Endothelial cell of umbilical vein (primary cell): Measurements from ENCODE around the gene ITFG1. TPM values are rescaled to one million over a fixed set of nuclear protein-coding genes. Genes with fewer than 3 reads are reported as not detected.

Experiments
- BruUV-seq: library from RNA; stranded (reverse); fragments of 400-500 nt; replicated peaks from 2 replicates; lab custom pipeline; 2021; lab: Mats Ljungman, UMichigan
- CTCF ChIA-PET: fragments of 300-600, 350-600 bp; sonication (Branson Sonifier 250); formaldehyde crosslinking; loops from one replicate; lab custom pipeline; 2021; ENCODE audit warnings: antibody characterized with exemption, inconsistent platforms; lab: Charles Lee
- POLR2A ChIA-PET: fragments of 300-600, 350-600 bp; sonication (Branson Sonifier 250); formaldehyde crosslinking; loops from one replicate; lab custom pipeline; 2021; ENCODE audit warnings: antibody characterized with exemption, inconsistent platforms; lab: Charles Lee
- DNase-seq: peaks from one replicate; pipeline ENCODE4 v3.0.0-alpha.2; 2011; ENCODE audit warnings: low read depth, low spot score
- FAIRE-seq: peaks from 2 replicates; lab custom pipeline; 2011; peaks lifted over from hg19 to GRCh38; lab: Jason Lieb, UNC
- H2AFZ ChIP-seq: 2 replicates; pipeline ENCODE4 v1.6.0; 2012; ENCODE audit warnings: low read depth, low read length, control low read depth, inconsistent platforms
- H3K27ac ChIP-seq: 2 replicates; pipeline ENCODE4 v1.5.1; 2011; ENCODE audit warnings: low read depth, mild to moderate bottlenecking, control low read depth, low read length, moderate library complexity; ENCODE audit not compliant: insufficient read depth
- H3K27me3 ChIP-seq, 2 experiments: 2 replicates each; pipeline versions ENCODE4 v1.6.0 to v1.6.1; 2011; ENCODE audit warnings: low read length in 2 of 2, mixed read lengths in 1 of 2; ENCODE audit not compliant: control insufficient read depth in 2 of 2, insufficient read depth in 2 of 2
- H3K36me3 ChIP-seq, 2 experiments: 2 replicates in 1 of 2; 3 replicates in 1 of 2; pipeline ENCODE4 v1.5.1; 2011; ENCODE audit warnings: low read length in 2 of 2, mild to moderate bottlenecking in 1 of 2, moderate library complexity in 1 of 2; ENCODE audit not compliant: control insufficient read depth in 2 of 2, insufficient read depth in 2 of 2; ENCODE audit errors: extremely low read depth in 1 of 2
- H3K4me1 ChIP-seq: 3 replicates; pipeline ENCODE4 v1.5.1; 2011; ENCODE audit warnings: mild to moderate bottlenecking, low read length; ENCODE audit not compliant: control insufficient read depth, insufficient read depth; ENCODE audit errors: extremely low read depth
- H3K4me2 ChIP-seq: 2 replicates; pipeline ENCODE4 v1.6.1; 2011; ENCODE audit warnings: low read length, control low read depth, mixed read lengths; ENCODE audit not compliant: insufficient read depth
- H3K4me3 ChIP-seq, 3 experiments: fragments of 200-600 bp in 1 of 3; sonication (generic), shearing (Covaris generic) in 1 of 3; replicated peaks in 1 of 3; 2 replicates each; pipeline ENCODE4 v1.5.1; 2011 to 2016; ENCODE audit warnings: control low read depth in 3 of 3, low read length in 3 of 3, mild to moderate bottlenecking in 2 of 3, inconsistent platforms in 1 of 3, low read depth in 1 of 3, moderate library complexity in 1 of 3; ENCODE audit not compliant: insufficient read depth in 1 of 3
- H3K79me2 ChIP-seq: 2 replicates; pipeline ENCODE4 v1.6.0; 2012; ENCODE audit warnings: low read length, inconsistent platforms; ENCODE audit not compliant: control insufficient read depth, insufficient read depth
- H3K9ac ChIP-seq: replicated peaks from 2 replicates; pipeline ENCODE3; 2011; ENCODE audit warnings: low read length, control low read depth; ENCODE audit not compliant: insufficient read depth; ENCODE audit errors: extremely low read depth
- H3K9me1 ChIP-seq: replicated peaks from 3 replicates; pipeline ENCODE4 v1.6.0; 2011; ENCODE audit warnings: mild to moderate bottlenecking, low read length; ENCODE audit not compliant: control insufficient read depth, insufficient read depth; ENCODE audit errors: extremely low read depth
- H3K9me3 ChIP-seq: replicated peaks from 2 replicates; pipeline ENCODE4 v1.5.1; 2012; ENCODE audit warnings: low read length, inconsistent platforms; ENCODE audit not compliant: control insufficient read depth, insufficient read depth
- H4K20me1 ChIP-seq: replicated peaks from 2 replicates; pipeline ENCODE3; 2011; ENCODE audit warnings: mild to moderate bottlenecking, low read length; ENCODE audit not compliant: control insufficient read depth, insufficient read depth; ENCODE audit errors: extremely low read depth
- EZH2 ChIP-seq: IDR thresholded peaks from 2 replicates; pipeline ENCODE4 v1.6.1; 2012; ENCODE audit warnings: borderline replicate concordance, low read depth, mild to moderate bottlenecking, moderate library complexity, low read length, inconsistent platforms; ENCODE audit not compliant: severe bottlenecking
- FOS ChIP-seq: IDR thresholded peaks from 2 replicates; pipeline ENCODE4 v1.6.1; 2011; ENCODE audit warnings: mild to moderate bottlenecking, low read length, moderate library complexity, borderline replicate concordance; ENCODE audit not compliant: insufficient read depth
- GATA2 ChIP-seq: IDR thresholded peaks from 2 replicates; pipeline ENCODE4 v1.7.0; 2011; ENCODE audit warnings: low read depth, mild to moderate bottlenecking, moderate library complexity, mixed read lengths, low read length; ENCODE audit not compliant: insufficient read length, insufficient read depth
- JUN ChIP-seq: IDR thresholded peaks from 2 replicates; pipeline ENCODE4 v1.6.1; 2011; ENCODE audit warnings: borderline replicate concordance, low read depth; ENCODE audit not compliant: insufficient read length, insufficient read depth
- MYC ChIP-seq: IDR thresholded peaks from one replicate; pipeline ENCODE4 v1.6.1; 2011; ENCODE audit warnings: mild to moderate bottlenecking, low read depth, low read length
- POLR2A ChIP-seq: IDR thresholded peaks from 2 replicates; pipeline ENCODE4 v1.6.1; 2012; ENCODE audit warnings: low read depth, mild to moderate bottlenecking, control low read depth, low read length
- POLR2AphosphoS5 ChIP-seq: IDR thresholded peaks from 2 replicates; pipeline ENCODE4 v1.6.1; 2012; ENCODE audit warnings: low read depth, mild to moderate bottlenecking, control low read depth, low read length, moderate library complexity; ENCODE audit not compliant: insufficient read depth
- dilution Hi-C: fragments of 300-500 bp; cut with MboI; formaldehyde crosslinking; loops from one replicate; pipeline ENCODE4 v1.15.0; 2019; ENCODE audit warnings: low sequenced_read_pairs; ENCODE audit not compliant: extremely low pct_ligation_motif_present
- intact Hi-C: fragments of 100-400 bp; cut with micrococcal nuclease; formaldehyde crosslinking; loops from one replicate; pipeline ENCODE4 v1.10.0; 2022
- polyA plus RNA-seq, 4 experiments: library from polyadenylated mRNA; depleted of rRNA in 3 of 4; stranded (reverse) in 3 of 4; unstranded in 1 of 4; fragments of >200 nt; gene quantifications; 2 replicates each; pipeline versions ENCODE4 v1.2.1 to v1.2.3, GENCODE V29; 2011 to 2012; ENCODE audit warnings: missing spikeins in 1 of 4
- total RNA-seq: library from RNA; stranded (reverse); gene quantifications from 2 replicates; pipeline ENCODE4 v1.2.3, GENCODE V29; 2021
- TF ChIP-seq, protein P1 (sequence below), 2 donors: IDR thresholded peaks; 1 replicate in 1 of 2; 2 replicates in 1 of 2; pipeline ENCODE4 v1.5.1; 2011; ENCODE audit warnings: low read length in 2 of 2, mild to moderate bottlenecking in 2 of 2, moderate library complexity in 2 of 2, control low read depth in 1 of 2, inconsistent platforms in 1 of 2, low read depth in 1 of 2; ENCODE audit not compliant: insufficient read depth in 1 of 2; ENCODE audit errors: extremely low read depth in 1 of 2
- TF ChIP-seq, protein P2 (sequence below): IDR thresholded peaks from 2 replicates; pipeline ENCODE4 v1.6.1; 2011; ENCODE audit not compliant: insufficient read depth, insufficient read length

Gene ITFG1
- total and polyA plus RNA-seq, 2 donors (not counting 3 experiments of a cell fraction or from before 2014, with no cell fraction given), result 32.1 to 44.2 TPM

- Histone ChIP-seq H3K9me1 (peaks cover 2% of the 10 kb centered on the region), H4K20me1 (no peaks in the 10 kb centered on the region), H2AFZ (no peak overlapping the region), H3K79me2 (no peaks in the 10 kb centered on the region), H3K27me3 (no peaks in the 10 kb centered on the region), H3K27ac (peak overlapping the region; percentile 68), H3K4me3 (no peak overlapping the region), H3K4me1 (peaks cover 22% of the 10 kb centered on the region), H3K9me3 (no peaks in the 10 kb centered on the region), H3K36me3 (no peaks in the 10 kb centered on the region), H3K4me2 (no peak overlapping the region), H3K9ac (no peak overlapping the region)
- DNase-seq (peak; percentile 19), FAIRE-seq (peak; percentile 21)
- CTCF ChIA-PET, result no interaction called here
- intact Hi-C loops, result no loop called here
- BruUV-seq, result no TSS peak
- POLR2A ChIA-PET, result no interaction called here
- TF ChIP-seq POLR2A (no peak), MYC (no peak), FOS (peak; percentile 58), EZH2 (no peak), POLR2AphosphoS5 (no peak)
- TF ChIP-seq, protein P1, sequence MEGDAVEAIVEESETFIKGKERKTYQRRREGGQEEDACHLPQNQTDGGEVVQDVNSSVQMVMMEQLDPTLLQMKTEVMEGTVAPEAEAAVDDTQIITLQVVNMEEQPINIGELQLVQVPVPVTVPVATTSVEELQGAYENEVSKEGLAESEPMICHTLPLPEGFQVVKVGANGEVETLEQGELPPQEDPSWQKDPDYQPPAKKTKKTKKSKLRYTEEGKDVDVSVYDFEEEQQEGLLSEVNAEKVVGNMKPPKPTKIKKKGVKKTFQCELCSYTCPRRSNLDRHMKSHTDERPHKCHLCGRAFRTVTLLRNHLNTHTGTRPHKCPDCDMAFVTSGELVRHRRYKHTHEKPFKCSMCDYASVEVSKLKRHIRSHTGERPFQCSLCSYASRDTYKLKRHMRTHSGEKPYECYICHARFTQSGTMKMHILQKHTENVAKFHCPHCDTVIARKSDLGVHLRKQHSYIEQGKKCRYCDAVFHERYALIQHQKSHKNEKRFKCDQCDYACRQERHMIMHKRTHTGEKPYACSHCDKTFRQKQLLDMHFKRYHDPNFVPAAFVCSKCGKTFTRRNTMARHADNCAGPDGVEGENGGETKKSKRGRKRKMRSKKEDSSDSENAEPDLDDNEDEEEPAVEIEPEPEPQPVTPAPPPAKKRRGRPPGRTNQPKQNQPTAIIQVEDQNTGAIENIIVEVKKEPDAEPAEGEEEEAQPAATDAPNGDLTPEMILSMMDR (IDR thresholded peaks at IDR 0.05; ENCODE audit: extremely low read depth in 1 of 2, insufficient read depth in 1 of 2, low read depth in 1 of 2, low read length in 2 of 2), result no peak
- dilution Hi-C loops, result no loop called here
Measured at GRCh38 chr16:47375423-47375822, 85.4 kb downstream of the ITFG1 start.

DNA sequence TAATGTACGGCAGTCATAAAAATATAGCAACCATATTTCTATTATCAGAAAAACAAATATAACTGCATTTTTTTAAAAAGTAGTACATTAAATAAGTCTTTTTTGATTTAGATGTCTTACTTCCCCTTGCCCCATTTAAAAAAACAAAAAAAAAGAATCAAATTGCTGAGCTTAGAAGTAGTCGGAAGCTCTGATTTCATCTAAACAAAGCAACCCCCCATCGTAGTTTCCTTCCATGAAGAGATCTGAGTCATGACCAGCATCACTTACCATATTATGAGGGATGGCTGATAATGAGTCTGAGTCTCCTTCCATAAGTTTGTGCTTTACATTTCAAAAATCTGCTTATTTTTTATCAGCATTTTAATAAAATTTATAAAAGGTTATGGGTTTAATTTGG lies 86.2 kb downstream of the ITFG1 start:
- Histone ChIP-seq H2AFZ (no peak overlapping the region), H3K4me3 (no peak overlapping the region), H3K79me2 (no peaks in the 10 kb centered on the region), H3K27ac (peak overlapping the region; percentile 68), H3K27me3 (no peaks in the 10 kb centered on the region), H3K9ac (no peak overlapping the region), H3K9me1 (peaks cover 2% of the 10 kb centered on the region), H4K20me1 (no peaks in the 10 kb centered on the region), H3K36me3 (no peaks in the 10 kb centered on the region), H3K4me1 (peaks cover 22% of the 10 kb centered on the region), H3K4me2 (peak overlapping the region; percentile 67), H3K9me3 (no peaks in the 10 kb centered on the region)
- FAIRE-seq, result peak; percentile 78
- no TSS peak for BruUV-seq
- CTCF ChIA-PET, result interaction anchor here (1.0 kb wide), 2 partner anchors 9 to 18 kb away, joined by 4 to 9 read pairs; no protein-coding TSS in a partner anchor
- POLR2A ChIA-PET, result no interaction called here
- TF ChIP-seq POLR2AphosphoS5 (no peak), GATA2 (peak; percentile 82), MYC (no peak), EZH2 (no peak), JUN (peak; percentile 60), POLR2A (no peak), FOS (peak; percentile 81)
- TF ChIP-seq, protein P1 (IDR thresholded peaks at IDR 0.05; ENCODE audit: extremely low read depth in 1 of 2, insufficient read depth in 1 of 2, low read depth in 1 of 2, low read length in 2 of 2), result no peak
- TF ChIP-seq, protein P2, sequence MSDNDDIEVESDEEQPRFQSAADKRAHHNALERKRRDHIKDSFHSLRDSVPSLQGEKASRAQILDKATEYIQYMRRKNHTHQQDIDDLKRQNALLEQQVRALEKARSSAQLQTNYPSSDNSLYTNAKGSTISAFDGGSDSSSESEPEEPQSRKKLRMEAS, result no peak
- dilution Hi-C loops (no loop called here), intact Hi-C loops (no loop called here)
- DNase-seq, result peak; percentile 69
